AG04449 (cell line): Measurements from ENCODE around the gene ZFAND2B.

Experiments used
- CTCF ChIA-PET: fragments of 350-600 bp; formaldehyde crosslinking; extraction: SDS; loops from one replicate; lab custom pipeline; 2021; ENCODE audit warnings: antibody characterized with exemption; lab: Yijun Ruan, JAX
- POLR2A ChIA-PET: fragments of 400-600, 350-600 bp; formaldehyde crosslinking; extraction: SDS; loops from one replicate; lab custom pipeline; 2020; ENCODE audit warnings: antibody characterized with exemption, inconsistent platforms; lab: Yijun Ruan, JAX
- DNase-seq: peaks from one replicate; pipeline ENCODE4 v3.0.0-alpha.2; 2010; ENCODE audit warnings: low read depth, low spot score
- H3K4me3 ChIP-seq: 2 replicates; pipeline ENCODE4 v1.5.1; 2011; ENCODE audit warnings: low read depth, mild to moderate bottlenecking, control low read depth, low read length
- CTCF ChIP-seq: IDR thresholded peaks from one replicate; pipeline ENCODE4 v1.5.1; 2011; ENCODE audit warnings: mild to moderate bottlenecking, moderate library complexity, low read length, control low read depth, inconsistent platforms; ENCODE audit not compliant: insufficient read depth; ENCODE audit errors: missing control alignments

ZFAND2B gene

DNA sequence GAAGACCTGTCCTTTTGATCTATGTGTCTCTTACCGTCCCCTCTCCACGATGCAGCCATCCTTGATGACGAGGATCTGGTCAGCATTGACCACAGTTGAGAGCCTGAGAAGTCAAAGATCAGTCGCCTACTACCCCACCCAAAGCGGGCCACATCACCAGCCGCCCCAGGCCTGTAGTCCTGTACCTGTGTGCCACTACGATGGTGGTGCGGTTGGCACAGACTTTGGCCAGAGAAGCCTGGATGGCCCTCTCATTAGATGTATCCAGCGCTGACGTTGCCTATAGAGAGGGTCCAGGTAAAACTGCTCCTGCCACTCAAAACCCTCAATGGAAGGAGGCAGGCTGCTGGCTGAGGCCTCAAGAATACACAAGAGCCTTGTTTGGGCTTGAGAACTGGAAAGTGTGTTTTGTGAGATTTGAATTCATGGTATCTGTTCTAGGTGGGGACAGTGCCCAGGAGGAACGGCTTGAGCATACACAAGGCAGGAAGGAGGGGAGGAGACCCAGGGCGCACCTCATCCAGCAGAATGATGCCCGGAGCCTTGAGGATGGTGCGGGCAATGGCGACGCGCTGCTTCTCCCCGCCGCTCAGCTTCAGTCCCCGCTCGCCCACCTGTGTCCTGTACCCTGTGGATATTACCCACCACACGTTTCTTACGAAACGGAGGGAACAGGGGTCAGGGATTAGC is 3.8 kb downstream of the ZFAND2B start:
- DNase-seq = no peak
- ChIA-PET POLR2A (no interaction called here), CTCF (interaction anchor here (1.0 to 4.2 kb wide), 5 partner anchors 8 to 83 kb away, joined by 3 to 26 read pairs (median 9); partner anchors contain the start of genes ABCB6 and SLC23A3)
- no peak for TF ChIP-seq CTCF
- no peak overlapping the region for H3K4me3 ChIP-seq

DNA sequence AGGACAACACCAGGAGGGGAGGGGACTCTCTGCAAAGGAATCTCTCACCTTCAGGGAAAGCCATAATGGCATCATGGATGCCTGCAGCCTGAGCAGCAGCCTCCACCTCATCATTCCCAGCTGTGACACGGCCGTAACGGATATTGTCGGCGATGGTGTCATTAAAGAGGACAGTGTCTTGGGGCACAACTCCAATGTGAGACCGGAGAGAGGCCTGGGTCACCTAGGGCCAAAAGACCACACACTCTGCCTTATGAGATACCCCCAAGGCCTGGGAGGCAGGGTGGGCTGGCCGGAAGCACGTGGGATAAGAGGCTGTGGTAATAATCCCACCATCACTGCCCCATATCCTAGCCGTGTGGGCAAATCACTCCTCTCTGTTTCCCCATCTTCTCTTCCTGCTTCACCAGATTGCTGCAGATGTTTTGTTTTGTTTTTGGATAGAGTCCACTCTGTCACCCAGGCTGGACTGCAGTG is 4.3 kb downstream of the ZFAND2B start:
- ChIA-PET POLR2A (no interaction called here), CTCF (interaction anchor here (0.7 to 3.2 kb wide), 7 partner anchors 9 to 428 kb away, joined by 3 to 17 read pairs (median 5); partner anchors contain the start of gene SLC23A3)
- no peak for TF ChIP-seq CTCF
- no peak overlapping the region for H3K4me3 ChIP-seq
- no peak for DNase-seq

DNA sequence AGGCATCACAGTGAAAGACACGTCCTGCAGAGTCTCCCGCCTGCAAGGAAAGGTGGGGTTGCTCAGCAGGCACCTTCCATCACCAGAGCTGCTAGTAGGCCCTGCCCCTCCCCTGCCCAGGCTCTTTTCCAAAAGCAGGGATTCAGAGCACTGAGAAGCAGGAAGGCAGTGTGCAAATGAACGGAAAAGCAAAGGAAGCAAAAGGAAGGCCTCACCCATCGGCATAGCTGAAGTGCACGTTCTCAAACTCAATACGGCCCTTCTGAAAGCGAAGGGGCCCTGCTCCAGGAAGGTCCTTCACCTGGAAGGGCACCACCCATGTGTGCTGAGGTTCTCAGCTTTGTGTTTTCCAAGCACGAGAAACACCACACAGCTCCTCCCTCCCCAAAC is 6.4 kb downstream of the ZFAND2B start:
- CTCF ChIA-PET = interaction anchor here (0.8 to 3.2 kb wide), 5 partner anchors 9 to 82 kb away, joined by 3 to 17 read pairs (median 4); partner anchors contain the start of gene SLC23A3
- POLR2A ChIA-PET = no interaction called here
- H3K4me3 ChIP-seq = no peak overlapping the region
- no peak for TF ChIP-seq CTCF
- DNase-seq = no peak

GRCh38 chr2:219213486-219214071 is 7.0 kb downstream of the ZFAND2B start:
- ChIA-PET POLR2A (no interaction called here), CTCF (interaction anchor here (0.6 to 3.2 kb wide), 7 partner anchors 42 to 82 kb away, joined by 3 to 17 read pairs (median 3); partner anchors contain the start of genes DNAJB2 and SLC23A3)
- DNase-seq = no peak
- TF ChIP-seq CTCF = no peak
- H3K4me3 ChIP-seq = no peak overlapping the region

GRCh38 chr2:219214141-219214540 is 7.6 kb downstream of the ZFAND2B start:
- POLR2A ChIA-PET = no interaction called here
- CTCF ChIA-PET = interaction anchor here (0.6 to 5.8 kb wide), 5 partner anchors 43 to 81 kb away, joined by 3 to 40 read pairs (median 3); partner anchors contain the start of genes DNAJB2 and NHEJ1

More at GRCh38 chr2:219214141-219214540, 7.6 kb downstream of the ZFAND2B start:
- TF ChIP-seq CTCF = no peak
- DNase-seq = no peak
- no peak overlapping the region for H3K4me3 ChIP-seq
